DMS 273 (cell line): ENCODE results near the gene THEMIS.

Source experiments
- DNase-seq: peaks from one replicate; lab custom pipeline; 2025; ENCODE audit not compliant: unreplicated experiment; lab: John Stamatoyannopoulos, UW

The THEMIS gene

GRCh38 chr6:127859956-127860355 lies 40.9 kb downstream of the THEMIS start:
- no peak for DNase-seq

GRCh38 chr6:127858727-127859391 lies 42.0 kb downstream of the THEMIS start:
- DNase-seq = no peak

GRCh38 chr6:127857051-127857637 lies 43.7 kb downstream of the THEMIS start:
- no peak for DNase-seq

DNA sequence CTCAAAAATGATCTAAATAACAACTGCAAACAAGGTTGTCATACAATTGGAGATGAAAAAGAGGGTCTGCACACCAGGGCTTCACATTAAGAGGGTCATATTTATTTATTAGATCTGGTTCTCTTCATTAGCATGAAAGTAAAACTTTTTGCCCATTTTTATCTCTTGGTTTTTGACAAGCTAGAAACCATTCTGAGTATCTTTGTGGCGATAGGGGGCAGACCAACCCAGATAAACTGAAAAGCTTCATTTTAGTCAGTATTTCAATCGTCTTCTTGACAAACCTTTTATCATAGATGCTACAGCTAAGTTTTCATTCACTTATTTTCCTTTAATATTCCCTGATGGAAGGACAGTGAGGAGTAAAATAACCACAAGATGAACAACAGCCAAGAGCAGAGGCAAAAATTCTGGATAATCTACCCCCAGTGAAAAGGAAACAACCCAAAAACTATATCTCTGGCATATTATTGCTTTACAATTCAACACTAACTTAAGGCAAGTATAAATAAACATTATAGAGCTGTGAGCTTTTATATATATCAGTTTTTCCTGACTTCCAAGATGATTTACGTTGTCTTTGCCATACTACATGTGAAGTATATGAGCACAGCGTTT lies 45.2 kb downstream of the THEMIS start:
- no peak for DNase-seq

DNA sequence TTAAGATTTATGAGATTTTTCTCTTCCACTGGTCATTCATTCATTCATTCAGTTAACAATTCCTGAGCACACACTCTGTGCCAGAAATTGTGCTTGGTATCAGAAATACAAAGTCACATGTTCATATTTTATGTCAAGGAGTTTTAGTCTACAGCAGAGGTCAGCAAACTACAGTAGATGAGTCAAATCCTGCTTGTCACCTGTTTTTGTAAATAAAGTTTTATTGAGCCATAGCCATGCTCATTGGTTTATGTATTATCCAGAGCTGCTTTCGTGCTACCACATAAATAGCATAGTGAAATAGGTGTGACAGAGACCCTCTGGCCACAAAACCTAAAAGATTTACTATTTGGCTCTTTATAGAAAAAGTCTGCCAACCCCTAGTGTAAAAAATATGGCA lies 46.8 kb downstream of the THEMIS start:
- DNase-seq = no peak

DNA sequence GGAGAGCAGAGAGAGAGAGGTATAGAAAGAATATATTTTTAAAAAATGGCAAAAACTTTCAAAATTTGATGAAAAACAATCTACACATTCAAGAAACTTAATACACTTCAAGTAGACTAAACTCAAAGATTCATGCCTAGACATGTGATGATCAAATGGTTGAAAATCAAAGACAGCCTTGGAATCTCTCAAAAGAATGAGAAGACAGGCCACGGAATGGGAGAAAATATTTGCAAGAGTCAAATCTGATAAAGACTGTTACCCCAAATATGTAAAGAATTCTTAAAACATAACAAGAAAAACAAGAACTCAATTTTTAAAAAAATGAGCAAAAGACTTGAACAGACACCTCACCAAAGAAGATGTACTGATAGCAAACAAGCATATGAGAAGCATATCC lies 49.7 kb downstream of the THEMIS start:
- DNase-seq = no peak

DNA sequence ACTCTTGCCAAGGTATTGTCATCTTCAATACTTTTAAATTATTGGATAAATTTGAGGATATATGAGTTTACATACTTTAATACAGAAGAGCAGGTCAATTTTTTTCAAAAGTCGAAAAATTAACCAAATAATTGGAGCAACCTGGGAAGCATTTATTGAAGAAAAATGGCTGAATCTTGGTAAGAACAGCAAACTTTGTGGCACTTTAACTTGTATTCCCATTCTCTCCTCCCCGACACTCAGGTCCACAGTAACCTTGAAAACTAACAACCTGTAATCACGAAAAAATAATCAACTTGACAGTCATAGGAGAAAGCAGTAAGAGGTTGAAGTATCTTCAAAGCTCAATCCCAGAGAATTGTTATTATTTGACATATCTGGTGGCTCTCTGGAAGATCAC lies 55.6 kb downstream of the THEMIS start:
- DNase-seq = no peak

DNA sequence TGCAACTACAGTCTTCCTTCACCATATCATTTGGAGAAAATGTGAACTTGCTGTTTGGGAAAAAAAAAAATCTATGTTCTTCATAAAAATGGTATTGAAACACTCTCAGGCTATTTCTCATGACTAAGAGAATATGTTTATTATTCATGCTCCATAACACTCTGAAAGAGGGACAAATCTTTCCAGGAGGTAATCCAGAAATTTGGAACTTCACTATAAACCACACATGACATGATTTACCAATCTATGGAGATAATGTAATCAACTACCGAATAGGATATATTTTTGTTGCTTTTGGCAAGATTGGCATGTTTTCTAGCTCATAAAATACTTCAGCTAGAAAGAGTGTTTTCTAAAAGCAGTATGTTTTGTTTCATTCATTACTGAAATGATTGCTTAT lies 56.3 kb downstream of the THEMIS start:
- DNase-seq = no peak

DNA sequence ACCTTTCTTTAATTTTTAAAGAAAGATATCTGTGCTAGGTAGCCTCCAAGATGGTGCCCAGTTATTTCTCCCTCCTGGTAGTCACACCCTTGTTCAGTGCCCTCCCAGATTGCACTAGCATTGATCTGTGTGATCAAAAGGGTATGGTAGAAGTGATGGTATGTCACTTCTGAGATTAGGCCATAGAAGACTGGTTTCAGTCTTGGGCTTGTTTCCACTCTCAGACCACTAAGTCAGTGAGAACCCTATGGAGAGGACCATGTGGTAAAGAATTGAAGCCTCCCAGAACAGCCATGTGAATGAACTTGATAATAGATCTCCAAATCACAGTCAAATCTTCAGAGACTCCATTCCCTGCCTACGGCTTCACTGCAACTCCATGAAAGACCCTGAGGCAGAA lies 57.3 kb downstream of the THEMIS start:
- DNase-seq = no peak

GRCh38 chr6:127842562-127842961 lies 58.3 kb downstream of the THEMIS start:
- peak; percentile 10 for DNase-seq

DNA sequence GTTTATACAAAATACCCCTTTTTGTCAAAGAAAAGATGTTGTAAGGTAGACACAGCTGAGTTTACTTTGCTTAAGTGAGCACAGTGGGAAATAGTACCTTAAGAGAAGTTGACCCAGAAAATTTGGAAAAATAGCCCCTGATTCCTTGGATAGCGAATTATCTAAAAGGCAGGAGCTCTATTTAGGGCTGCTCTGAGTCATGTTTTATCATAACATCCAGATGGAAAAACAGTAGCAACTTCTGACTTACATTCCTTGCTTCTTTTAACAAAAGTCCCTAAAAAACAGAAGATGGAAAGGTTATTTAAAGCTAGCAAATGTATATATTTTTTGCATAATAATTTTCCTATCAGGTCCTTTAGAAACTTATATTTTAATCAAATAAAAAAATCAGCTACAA lies 59.0 kb downstream of the THEMIS start:
- DNase-seq = no peak

GRCh38 chr6:127834136-127834535 lies 66.7 kb downstream of the THEMIS start:
- no peak for DNase-seq

DNA sequence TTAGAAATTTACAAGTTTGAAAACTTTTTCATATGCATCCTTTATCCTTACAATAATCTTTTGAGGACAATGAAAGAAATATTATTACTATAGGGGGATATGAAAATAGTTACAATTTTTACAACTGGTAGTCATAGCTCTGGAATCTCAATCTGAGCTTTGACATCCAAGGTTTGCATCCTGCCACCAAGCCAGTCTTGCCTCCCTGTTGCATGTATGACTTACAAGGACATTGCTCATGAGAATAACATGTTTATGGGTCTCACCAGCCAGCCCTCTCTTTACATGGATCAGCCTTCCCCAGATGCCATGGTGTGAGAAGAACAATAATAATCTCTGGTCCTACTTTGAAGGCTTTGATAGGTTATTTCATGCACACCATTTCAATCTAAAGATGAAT lies 67.5 kb downstream of the THEMIS start:
- DNase-seq = no peak

DNA sequence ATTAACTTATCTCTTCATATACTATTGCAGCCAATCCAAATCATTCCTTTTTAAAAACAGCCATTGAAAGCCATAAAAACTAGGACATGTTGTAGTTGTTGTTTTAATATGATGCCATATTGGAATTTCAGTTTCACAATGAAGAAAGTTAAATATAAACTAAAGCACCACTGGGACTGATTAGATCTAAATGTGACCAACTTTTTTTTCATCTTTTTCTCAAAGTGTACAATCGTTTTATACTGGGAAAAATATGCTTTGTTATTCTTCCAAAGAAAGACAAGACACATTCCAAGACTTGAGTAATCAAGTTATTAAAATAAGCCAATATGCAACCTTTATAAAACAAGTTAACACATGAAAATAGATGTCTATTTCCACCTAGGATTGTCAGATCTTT lies 68.5 kb downstream of the THEMIS start:
- DNase-seq = no peak

GRCh38 chr6:127824061-127824460 lies 76.8 kb downstream of the THEMIS start:
- no peak for DNase-seq

DNA sequence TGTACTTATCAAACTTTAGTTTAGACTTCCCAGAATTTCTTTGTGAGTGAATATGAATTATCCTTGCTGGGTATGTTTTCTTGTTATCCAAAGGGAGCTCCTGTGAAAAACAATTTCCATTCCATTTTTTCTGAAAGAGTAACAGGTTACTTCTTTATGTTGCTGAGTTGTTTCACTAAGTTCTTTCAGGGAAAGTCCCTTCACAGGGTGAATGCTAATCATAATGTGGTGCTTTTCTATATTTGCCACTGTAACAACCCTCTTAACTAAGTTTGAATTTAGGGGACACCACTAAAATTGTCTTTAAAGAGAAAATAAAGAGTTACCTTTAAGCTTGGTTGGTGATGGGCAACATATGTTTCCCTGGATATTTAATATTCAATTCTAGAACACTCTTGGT lies 79.4 kb downstream of the THEMIS start:
- no peak for DNase-seq

DNA sequence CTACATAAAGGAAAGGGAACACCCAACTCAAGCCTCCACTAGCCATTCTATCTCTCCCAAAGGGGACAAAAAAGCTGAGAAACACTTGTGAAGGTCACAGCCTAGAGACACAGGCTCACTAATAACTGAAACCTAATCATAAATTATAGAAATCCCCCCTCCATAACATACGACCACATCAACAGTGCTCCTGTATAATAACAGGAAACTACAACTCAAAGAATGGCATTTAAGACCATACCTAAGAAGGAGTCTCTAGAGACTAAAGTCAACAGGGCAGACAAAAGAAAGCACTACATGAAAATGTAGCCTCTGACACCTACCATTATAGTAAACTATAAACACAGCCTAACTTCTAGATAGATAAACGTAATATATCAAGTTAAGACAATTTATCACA lies 82.7 kb downstream of the THEMIS start:
- no peak for DNase-seq

- DNase-seq = no peak
These were observed 84.2 kb downstream of the THEMIS start for GRCh38 chr6:127816643-127817042.

GRCh38 chr6:127813699-127814027 lies 87.2 kb downstream of the THEMIS start:
- DNase-seq = no peak

DNA sequence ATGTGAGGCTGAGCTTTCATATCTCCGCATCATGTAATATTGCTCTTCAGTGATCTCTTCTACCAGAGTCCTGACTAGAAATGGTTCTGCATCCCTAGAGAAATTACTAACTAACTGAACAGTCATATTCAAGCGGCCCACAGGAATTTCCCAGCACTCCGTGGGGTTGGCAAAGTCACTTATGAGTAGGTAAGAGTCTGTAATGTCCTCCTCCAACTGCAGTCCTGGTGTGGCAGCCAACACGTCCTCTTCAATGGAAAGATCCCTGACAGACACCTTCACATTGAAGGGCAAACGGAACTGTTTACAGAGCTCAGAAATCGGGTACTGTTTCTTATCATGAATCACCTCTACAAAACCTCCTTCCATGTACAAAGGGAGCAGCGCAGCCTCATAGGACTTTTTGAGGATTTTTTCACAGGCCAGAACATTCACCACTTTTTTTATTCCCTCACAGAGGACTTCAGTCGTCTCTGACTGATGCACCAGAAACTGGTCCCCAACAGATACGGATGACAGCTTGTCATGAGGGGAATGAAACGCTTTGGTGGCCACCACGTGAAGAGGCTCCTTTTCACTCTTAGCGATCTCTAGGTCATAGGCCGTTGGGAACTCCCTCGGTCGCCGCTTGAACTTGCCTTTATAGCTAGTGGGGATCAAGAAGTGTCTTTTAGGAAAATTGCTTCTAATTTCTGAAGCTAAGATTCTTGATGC lies 87.7 kb downstream of the THEMIS start:
- no peak for DNase-seq

DNA sequence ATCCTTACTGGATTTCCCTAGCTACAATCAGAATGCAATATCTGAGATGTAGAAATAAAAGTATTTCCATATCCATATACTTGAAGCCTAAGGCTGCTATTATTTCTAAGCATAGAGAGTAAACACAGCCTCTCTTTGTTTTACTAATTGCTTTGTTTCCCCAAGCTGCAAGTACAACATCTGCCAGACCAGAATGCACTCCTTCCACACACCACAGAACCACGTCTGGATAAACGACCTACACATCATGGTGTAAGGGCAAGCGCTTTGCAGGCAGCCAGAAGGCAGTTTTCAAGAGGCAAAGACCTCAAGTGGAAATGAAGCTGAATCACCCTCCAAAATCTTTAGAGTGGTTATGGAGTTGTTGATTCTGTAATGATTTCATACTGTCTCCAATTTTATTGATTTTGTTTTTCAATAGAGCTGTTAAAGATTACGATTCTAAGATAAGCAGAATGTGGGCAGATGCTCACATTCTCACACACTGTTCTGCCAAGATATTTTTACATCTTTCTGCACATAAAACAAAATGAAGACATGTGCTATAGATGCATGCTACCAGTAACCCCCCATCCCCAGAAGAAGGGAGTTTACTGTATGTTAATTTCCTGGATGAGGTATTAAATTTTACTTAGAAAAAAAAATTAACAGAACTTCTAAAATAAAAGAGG lies 88.8 kb downstream of the THEMIS start:
- peak; percentile 9 for DNase-seq
